GM18511 (cell line): Measurements from ENCODE around the gene SP6.

ENCODE experiments used
- ATAC-seq: cut with Tn5 transposase; IDR thresholded peaks from one replicate; pipeline ENCODE4 v1.9.1; 2021; ENCODE audit warnings: mild to moderate bottlenecking, moderate library complexity; ENCODE audit not compliant: unreplicated experiment

Gene SP6

DNA sequence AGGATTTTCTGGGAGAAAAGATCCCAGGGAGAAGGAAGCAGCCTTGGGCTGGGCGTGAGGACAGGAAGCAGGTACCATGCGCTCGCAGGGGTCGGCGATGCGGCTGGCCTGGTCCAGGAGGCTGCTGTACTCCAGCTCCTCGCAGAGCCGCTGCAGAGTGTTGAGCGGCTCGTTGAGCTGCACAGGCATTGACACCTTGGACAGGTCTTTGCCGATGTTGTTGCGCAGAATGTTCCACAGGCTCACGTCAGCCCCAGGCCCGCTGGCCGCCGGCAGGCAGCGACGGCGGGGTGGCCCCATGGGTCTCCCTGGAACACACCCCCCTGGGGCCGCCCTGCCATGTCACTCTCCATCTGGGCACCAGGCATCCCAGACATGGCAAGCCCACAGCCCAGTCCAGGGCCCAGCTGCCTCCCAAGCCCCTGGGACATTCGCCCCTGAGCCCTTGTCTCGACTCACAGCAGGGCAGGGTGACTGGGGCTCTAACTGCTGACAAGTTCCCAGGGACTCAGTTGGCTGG, 37.4 kb downstream of the SP6 start:
- no peak for ATAC-seq

DNA sequence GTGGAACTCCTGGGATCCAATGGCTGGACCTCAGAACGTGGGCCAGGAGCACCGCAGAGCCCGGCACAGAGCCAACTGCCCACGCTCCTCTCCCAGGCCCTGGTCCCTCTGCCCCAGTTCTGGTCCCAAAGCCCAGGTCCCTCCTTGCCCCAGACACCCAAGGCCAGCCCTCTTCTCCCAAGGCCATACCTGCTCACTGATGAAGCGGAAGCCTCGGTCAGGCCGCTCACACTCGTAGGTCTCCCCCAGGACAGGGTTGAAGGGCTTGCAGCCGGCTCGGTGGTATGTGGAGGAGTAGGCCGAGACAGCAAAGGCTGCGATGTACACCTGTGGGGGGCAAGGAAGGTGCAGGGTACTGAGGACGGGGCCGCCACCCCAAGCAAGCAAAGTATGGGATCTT, 37.9 kb downstream of the SP6 start:
- ATAC-seq: no peak

DNA sequence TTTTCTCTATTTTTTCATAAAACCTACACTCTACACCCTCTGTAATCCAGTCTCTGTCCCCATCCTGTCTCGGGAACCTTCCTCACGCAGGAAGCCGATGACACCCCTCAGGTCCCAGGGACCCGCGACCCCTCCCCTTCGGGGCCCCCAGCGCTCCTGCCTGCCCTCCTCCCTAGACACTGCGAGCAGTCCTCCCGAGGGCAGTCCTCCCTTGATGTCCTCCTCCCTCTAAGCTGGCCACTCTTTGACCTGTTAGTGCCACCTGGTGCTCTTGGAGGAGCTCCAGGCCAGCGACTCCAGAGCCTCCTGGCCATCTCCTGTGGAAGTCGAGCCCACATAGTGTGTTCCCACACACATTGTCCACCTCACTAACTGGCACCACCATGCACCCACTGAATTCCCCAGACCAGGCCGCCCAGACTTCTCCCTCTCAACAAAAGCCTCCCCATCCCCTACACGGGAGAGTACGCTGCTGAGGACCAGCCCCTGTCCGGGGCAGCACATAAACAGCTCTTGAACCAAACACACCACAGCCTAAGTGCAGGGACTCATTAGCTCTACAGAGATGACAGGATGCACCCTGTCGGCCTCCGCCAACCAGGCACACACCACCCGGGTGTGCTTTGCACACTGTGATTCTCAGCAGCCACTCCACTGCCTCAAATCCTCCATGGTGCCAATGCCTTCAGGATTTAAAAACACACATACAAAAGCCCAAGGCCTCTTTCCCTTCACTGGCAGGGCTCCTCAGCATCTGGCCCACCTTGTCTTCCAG, 38.6 kb downstream of the SP6 start:
- ATAC-seq: no peak

- no peak for ATAC-seq
Observed at GRCh38 chr17:47811709-47812108, 39.3 kb downstream of the SP6 start.

- no peak for ATAC-seq
Observed at GRCh38 chr17:47810901-47811635, 39.9 kb downstream of the SP6 start.

GRCh38 chr17:47810200-47810821, 40.7 kb downstream of the SP6 start:
- ATAC-seq: no peak

GRCh38 chr17:47808830-47809480, 42.0 kb downstream of the SP6 start:
- no peak for ATAC-seq

GRCh38 chr17:47808036-47808829, 42.7 kb downstream of the SP6 start:
- no peak for ATAC-seq

DNA sequence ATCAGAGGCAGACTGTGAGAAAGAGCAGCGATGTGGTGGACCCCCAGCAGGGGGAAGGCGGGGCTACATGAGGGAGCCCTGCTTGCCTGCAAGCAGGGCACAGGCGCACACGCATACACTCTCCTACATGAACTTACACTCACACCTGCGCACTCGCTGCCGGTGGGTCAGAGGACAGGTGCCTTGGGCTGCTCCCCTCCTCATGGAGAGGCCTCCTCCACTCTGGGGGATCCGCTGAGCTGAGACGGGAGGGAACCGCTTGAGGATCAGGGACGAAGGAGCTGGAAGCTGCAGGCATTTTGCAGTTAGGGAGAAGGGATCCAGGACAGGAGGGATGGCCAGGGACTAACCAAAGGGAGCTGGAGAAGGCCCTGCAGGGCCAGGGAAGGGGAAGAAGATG, 43.5 kb downstream of the SP6 start:
- ATAC-seq: no peak

DNA sequence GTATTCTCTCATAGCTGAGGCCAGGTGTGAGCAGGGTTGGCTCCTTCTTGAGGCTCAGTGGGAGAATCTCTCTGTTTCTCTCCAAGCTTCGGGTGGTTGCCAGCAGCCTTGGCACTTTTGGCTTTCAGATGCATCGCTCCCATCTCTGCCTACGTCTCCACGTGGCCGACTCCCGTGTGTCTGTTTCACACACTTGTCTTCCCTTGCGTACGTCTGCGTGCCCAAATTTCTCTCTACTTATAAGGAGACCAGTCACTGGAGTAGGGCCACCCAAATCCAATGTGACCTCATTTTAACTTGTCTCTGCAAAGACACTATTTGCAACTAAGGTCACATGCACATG, 44.1 kb downstream of the SP6 start:
- no peak for ATAC-seq

GRCh38 chr17:47806026-47806912, 44.7 kb downstream of the SP6 start:
- ATAC-seq: no peak

DNA sequence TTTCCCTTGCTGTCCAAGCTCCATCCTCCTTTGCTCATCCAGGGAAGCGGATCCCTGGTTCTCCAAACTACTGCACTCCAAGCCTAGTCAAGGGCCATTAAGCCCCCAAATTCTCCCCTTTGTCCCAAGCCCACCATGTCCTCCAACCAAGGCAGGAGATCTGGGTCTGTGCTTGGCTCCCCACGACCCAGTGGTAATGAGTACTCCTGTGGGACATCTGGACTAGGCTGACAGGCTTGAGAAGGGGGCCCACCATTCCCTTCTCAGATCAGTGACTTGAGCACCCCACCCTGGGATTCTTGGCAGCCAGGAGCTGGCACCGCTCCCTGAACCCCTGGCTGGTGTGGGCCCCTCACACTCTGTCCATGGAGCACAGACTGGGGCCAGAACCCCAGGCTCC, 46.5 kb downstream of the SP6 start:
- no peak for ATAC-seq

- ATAC-seq: no peak
Observed at GRCh38 chr17:47803751-47804150, 47.2 kb downstream of the SP6 start.

- no peak for ATAC-seq
Observed at GRCh38 chr17:47803201-47803600, 47.8 kb downstream of the SP6 start.

DNA sequence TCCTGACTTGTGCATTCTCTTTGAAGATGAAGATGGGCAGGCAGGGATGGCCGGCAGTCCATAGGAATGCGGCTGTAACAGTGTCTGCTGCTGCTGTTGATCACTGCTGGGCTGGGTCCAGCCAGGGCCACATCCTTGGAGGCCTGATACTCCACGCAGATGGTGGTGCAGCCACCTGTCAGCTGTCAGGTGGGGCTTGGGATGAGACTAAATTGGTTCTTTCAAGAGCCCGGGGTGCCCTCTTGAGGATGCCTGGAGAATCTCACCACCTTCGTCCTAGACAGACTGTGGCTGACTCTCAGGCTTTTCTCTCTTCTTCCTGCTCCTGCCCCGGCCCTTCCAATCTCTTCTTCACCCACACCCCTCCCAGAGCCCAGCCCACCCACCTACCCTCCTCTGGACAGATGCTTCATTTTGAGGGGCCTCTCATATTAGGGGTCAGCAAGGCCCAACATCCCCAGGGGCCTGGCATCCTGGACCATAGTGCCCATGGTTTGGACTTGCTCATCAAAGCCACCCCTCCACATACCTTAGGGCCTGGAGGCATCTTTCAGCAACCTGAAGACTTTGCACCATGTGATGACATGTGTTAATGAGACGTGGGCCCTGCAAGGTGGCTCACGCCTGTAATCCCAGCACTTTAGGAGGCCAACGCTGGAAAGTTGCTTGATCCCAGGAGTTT, 48.5 kb downstream of the SP6 start:
- no peak for ATAC-seq

DNA sequence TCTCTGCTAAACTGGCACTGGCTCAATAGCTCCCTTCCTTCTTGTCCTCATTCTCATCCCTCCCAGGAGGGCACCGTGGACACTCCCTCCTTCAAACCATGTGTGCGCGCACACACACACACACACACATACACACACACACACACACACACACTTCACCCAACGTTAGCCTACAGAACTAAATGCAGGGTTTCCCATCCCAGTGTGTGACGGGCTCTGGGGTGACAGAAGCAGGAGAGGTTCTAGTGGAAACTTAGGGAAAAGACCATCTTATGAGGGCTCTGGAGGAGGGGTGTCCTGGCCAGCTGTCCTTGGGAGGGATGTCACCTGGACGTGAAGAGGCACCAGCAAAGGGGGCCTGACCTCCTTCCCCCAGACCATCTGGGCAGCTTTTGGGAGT, 49.1 kb downstream of the SP6 start:
- ATAC-seq: no peak

GRCh38 chr17:47801176-47801765, 49.7 kb downstream of the SP6 start:
- ATAC-seq: no peak

- ATAC-seq: no peak
Observed at GRCh38 chr17:47800686-47801085, 50.3 kb downstream of the SP6 start.

GRCh38 chr17:47797797-47798196, 53.2 kb downstream of the SP6 start:
- no peak for ATAC-seq
